ENCODE measurements around the gene SPRR2D. TPM values are rescaled to one million over a fixed set of nuclear protein-coding genes. Genes with fewer than 3 reads are reported as not detected.

Gene SPRR2D
- total RNA-seq (2014; rRNA removed; shearing (Covaris generic)) (not detected in 2 replicates), polyA plus RNA-seq (2016; fragmentation: Nextera tagmentation; extraction: Ambion mirVana) (not detected in 2 replicates)
- long read RNA-seq = 0 reads

DNA sequence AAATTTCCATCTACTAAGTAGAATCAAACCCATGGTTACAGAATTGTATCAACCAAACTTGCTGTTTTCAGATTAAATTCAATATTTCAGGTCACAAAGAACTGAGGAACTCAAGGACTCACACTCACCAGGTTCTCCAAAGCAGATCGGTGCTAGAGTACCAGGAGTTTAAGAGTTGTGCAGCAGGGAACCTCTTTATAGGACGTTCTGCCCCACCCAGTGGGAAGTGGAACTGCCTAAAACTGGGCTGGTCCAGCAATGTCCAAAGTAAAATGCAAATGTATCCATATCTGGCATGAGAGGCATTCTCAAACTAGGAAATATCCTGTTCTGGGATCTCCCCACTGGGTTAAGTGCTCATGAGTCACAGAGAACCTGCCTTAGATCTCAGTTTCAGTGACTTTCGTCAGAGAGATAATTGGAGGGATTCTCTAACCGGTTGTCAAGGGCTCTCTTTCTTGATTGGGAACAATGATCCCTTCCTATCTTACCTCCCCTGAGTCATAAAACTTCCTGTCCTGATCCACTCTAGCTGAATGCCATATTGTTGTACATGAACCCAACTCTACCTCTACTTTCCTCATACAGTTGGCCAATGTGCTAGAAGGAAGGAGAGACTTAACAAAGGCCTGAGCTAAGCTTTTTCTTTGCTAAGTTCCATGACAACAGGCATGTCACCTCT, at the start of gene SPRR2D:
SPRR2D (minus strand) TSS at position 171 of the 682 bp plus-strand sequence. CDS start 774 bp downstream, outside the sequence.
- Mint-ChIP-seq H3K9me3 (no peaks in the 10 kb centered on the region), H3K27ac (no peak within 1 kb of the TSS), H3K4me1 (no peaks in the 10 kb centered on the region), H3K4me3 (no peak within 1 kb of the TSS), H3K36me3 (ENCODE audit: low read depth) (no peaks in the 10 kb centered on the region), H3K27me3 (ENCODE audit: insufficient read depth, low read depth, poor library complexity) (peaks cover 6% of the 10 kb centered on the region)
- no peak for DNase-seq (ENCODE audit: low spot score)
- no peaks in the 10 kb centered on the region for H3K4me1 ChIP-seq (ENCODE audit: insufficient read depth)
- no peaks in the 10 kb centered on the region for H3K9me2 ChIP-seq (ENCODE audit: insufficient read depth)
- no peaks in the 10 kb centered on the region for H3K79me2 ChIP-seq (replicated peaks; ENCODE audit: insufficient read depth)
- H3K4me2 ChIP-seq = no peak within 1 kb of the TSS
- no peak within 1 kb of the TSS for H3K27ac ChIP-seq (ENCODE audit: low read depth)
- H2AFZ ChIP-seq = 0 out of 2 replicates have a peak within 1 kb of the TSS, but pooled peaks have one; percentile 28
- no peaks in the 10 kb centered on the region for H3K27me3 ChIP-seq (ENCODE audit: insufficient read depth)
- no peaks in the 10 kb centered on the region for H4K20me1 ChIP-seq (replicated peaks; ENCODE audit: insufficient read depth)
- no peaks in the 10 kb centered on the region for H3K36me3 ChIP-seq (ENCODE audit: insufficient read depth)
- H3K4me3 ChIP-seq = no peak within 1 kb of the TSS
- TF ChIP-seq ZNF114 (CRISPR knock-in tag; IDR thresholded peaks at IDR 0.05) (no peak), EZH2 (IDR thresholded peaks at IDR 0.05; ENCODE audit: low read depth, unreplicated experiment) (no peak), NANOG (IDR thresholded peaks at IDR 0.05; ENCODE audit: borderline replicate concordance) (no peak), JUNB (IDR thresholded peaks at IDR 0.05; ENCODE audit: unreplicated experiment) (no peak), ZNF331 (CRISPR knock-in tag; IDR thresholded peaks at IDR 0.05; ENCODE audit: low read depth) (no peak), EZH2phosphoT487 (IDR thresholded peaks at IDR 0.05; ENCODE audit: unreplicated experiment) (no peak), STAT1 (IDR thresholded peaks at IDR 0.05; ENCODE audit: unreplicated experiment) (no peak), CREB1 (CRISPR knock-in tag; IDR thresholded peaks at IDR 0.05; ENCODE audit: low read depth) (no peak), POLR2AphosphoS5 (IDR thresholded peaks at IDR 0.05; ENCODE audit: low read depth) (no peak)
- TF ChIP-seq, protein P1, sequence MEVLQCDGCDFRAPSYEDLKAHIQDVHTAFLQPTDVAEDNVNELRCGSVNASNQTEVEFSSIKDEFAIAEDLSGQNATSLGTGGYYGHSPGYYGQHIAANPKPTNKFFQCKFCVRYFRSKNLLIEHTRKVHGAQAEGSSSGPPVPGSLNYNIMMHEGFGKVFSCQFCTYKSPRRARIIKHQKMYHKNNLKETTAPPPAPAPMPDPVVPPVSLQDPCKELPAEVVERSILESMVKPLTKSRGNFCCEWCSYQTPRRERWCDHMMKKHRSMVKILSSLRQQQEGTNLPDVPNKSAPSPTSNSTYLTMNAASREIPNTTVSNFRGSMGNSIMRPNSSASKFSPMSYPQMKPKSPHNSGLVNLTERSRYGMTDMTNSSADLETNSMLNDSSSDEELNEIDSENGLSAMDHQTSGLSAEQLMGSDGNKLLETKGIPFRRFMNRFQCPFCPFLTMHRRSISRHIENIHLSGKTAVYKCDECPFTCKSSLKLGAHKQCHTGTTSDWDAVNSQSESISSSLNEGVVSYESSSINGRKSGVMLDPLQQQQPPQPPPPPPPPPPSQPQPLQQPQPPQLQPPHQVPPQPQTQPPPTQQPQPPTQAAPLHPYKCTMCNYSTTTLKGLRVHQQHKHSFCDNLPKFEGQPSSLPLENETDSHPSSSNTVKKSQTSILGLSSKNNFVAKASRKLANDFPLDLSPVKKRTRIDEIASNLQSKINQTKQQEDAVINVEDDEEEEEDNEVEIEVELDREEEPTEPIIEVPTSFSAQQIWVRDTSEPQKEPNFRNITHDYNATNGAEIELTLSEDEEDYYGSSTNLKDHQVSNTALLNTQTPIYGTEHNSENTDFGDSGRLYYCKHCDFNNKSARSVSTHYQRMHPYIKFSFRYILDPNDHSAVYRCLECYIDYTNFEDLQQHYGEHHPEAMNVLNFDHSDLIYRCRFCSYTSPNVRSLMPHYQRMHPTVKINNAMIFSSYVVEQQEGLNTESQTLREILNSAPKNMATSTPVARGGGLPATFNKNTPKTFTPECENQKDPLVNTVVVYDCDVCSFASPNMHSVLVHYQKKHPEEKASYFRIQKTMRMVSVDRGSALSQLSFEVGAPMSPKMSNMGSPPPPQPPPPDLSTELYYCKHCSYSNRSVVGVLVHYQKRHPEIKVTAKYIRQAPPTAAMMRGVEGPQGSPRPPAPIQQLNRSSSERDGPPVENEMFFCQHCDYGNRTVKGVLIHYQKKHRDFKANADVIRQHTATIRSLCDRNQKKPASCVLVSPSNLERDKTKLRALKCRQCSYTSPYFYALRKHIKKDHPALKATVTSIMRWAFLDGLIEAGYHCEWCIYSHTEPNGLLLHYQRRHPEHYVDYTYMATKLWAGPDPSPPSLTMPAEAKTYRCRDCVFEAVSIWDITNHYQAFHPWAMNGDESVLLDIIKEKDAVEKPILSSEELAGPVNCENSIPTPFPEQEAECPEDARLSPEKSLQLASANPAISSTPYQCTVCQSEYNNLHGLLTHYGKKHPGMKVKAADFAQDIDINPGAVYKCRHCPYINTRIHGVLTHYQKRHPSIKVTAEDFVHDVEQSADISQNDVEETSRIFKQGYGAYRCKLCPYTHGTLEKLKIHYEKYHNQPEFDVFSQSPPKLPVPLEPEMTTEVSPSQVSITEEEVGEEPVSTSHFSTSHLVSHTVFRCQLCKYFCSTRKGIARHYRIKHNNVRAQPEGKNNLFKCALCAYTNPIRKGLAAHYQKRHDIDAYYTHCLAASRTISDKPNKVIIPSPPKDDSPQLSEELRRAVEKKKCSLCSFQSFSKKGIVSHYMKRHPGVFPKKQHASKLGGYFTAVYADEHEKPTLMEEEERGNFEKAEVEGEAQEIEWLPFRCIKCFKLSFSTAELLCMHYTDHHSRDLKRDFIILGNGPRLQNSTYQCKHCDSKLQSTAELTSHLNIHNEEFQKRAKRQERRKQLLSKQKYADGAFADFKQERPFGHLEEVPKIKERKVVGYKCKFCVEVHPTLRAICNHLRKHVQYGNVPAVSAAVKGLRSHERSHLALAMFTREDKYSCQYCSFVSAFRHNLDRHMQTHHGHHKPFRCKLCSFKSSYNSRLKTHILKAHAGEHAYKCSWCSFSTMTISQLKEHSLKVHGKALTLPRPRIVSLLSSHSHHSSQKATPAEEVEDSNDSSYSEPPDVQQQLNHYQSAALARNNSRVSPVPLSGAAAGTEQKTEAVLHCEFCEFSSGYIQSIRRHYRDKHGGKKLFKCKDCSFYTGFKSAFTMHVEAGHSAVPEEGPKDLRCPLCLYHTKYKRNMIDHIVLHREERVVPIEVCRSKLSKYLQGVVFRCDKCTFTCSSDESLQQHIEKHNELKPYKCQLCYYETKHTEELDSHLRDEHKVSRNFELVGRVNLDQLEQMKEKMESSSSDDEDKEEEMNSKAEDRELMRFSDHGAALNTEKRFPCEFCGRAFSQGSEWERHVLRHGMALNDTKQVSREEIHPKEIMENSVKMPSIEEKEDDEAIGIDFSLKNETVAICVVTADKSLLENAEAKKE (CRISPR knock-in tag; IDR thresholded peaks at IDR 0.05) = no peak
- TF ChIP-seq, protein P2, sequence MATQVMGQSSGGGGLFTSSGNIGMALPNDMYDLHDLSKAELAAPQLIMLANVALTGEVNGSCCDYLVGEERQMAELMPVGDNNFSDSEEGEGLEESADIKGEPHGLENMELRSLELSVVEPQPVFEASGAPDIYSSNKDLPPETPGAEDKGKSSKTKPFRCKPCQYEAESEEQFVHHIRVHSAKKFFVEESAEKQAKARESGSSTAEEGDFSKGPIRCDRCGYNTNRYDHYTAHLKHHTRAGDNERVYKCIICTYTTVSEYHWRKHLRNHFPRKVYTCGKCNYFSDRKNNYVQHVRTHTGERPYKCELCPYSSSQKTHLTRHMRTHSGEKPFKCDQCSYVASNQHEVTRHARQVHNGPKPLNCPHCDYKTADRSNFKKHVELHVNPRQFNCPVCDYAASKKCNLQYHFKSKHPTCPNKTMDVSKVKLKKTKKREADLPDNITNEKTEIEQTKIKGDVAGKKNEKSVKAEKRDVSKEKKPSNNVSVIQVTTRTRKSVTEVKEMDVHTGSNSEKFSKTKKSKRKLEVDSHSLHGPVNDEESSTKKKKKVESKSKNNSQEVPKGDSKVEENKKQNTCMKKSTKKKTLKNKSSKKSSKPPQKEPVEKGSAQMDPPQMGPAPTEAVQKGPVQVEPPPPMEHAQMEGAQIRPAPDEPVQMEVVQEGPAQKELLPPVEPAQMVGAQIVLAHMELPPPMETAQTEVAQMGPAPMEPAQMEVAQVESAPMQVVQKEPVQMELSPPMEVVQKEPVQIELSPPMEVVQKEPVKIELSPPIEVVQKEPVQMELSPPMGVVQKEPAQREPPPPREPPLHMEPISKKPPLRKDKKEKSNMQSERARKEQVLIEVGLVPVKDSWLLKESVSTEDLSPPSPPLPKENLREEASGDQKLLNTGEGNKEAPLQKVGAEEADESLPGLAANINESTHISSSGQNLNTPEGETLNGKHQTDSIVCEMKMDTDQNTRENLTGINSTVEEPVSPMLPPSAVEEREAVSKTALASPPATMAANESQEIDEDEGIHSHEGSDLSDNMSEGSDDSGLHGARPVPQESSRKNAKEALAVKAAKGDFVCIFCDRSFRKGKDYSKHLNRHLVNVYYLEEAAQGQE (IDR thresholded peaks at IDR 0.05; ENCODE audit: unreplicated experiment) = no peak
- TF ChIP-seq, protein P3, sequence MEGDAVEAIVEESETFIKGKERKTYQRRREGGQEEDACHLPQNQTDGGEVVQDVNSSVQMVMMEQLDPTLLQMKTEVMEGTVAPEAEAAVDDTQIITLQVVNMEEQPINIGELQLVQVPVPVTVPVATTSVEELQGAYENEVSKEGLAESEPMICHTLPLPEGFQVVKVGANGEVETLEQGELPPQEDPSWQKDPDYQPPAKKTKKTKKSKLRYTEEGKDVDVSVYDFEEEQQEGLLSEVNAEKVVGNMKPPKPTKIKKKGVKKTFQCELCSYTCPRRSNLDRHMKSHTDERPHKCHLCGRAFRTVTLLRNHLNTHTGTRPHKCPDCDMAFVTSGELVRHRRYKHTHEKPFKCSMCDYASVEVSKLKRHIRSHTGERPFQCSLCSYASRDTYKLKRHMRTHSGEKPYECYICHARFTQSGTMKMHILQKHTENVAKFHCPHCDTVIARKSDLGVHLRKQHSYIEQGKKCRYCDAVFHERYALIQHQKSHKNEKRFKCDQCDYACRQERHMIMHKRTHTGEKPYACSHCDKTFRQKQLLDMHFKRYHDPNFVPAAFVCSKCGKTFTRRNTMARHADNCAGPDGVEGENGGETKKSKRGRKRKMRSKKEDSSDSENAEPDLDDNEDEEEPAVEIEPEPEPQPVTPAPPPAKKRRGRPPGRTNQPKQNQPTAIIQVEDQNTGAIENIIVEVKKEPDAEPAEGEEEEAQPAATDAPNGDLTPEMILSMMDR (conservative IDR thresholded peaks at IDR 0.05; ENCODE audit: low read depth in 2 of 2) = no peak
- TF ChIP-seq, protein P4, sequence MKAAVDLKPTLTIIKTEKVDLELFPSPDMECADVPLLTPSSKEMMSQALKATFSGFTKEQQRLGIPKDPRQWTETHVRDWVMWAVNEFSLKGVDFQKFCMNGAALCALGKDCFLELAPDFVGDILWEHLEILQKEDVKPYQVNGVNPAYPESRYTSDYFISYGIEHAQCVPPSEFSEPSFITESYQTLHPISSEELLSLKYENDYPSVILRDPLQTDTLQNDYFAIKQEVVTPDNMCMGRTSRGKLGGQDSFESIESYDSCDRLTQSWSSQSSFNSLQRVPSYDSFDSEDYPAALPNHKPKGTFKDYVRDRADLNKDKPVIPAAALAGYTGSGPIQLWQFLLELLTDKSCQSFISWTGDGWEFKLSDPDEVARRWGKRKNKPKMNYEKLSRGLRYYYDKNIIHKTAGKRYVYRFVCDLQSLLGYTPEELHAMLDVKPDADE (IDR thresholded peaks at IDR 0.05) = no peak
- H3F3A ChIP-seq (replicated peaks; ENCODE audit: low read depth) = no peaks in the 10 kb centered on the region
- ATAC-seq = no peak
